GM12801 (cell line): ENCODE results near the gene LCN12.

Source experiments
- TF ChIP-seq, protein P1 (sequence below): IDR thresholded peaks from one replicate; pipeline ENCODE4 v1.5.1; 2011; ENCODE audit warnings: control low read depth; ENCODE audit not compliant: insufficient read length; ENCODE audit errors: extremely low read depth

Gene LCN12

DNA sequence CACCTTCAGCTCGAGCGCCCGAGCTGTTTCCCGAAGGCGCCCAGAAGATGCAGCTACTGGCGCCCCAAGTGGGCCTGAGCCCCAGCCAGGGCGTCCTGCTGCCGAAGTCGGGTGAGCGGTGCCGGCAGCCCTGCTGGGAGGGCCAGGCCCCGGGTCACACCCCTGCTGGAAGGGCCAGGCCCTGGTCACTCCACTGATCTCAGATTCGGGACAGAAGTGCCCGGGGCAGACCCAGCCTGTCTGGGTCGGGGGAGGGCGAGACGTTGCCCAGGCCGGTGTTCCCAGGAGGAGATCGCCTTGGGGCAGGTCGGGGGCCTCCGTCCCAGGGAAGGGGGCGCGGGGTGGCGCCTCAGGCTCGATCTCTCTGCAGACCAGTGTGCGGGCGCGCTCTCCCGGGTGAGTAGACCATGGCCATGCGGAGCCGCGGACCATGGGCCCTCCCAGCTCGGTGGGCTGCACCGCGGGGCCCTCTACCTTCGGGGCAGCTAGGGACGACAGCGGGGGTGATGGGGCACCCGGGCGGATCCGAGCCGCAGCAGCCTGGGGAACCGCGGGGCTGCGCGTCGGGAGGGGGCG, 33.0 kb downstream of the LCN12 start:
- TF ChIP-seq, protein P1, sequence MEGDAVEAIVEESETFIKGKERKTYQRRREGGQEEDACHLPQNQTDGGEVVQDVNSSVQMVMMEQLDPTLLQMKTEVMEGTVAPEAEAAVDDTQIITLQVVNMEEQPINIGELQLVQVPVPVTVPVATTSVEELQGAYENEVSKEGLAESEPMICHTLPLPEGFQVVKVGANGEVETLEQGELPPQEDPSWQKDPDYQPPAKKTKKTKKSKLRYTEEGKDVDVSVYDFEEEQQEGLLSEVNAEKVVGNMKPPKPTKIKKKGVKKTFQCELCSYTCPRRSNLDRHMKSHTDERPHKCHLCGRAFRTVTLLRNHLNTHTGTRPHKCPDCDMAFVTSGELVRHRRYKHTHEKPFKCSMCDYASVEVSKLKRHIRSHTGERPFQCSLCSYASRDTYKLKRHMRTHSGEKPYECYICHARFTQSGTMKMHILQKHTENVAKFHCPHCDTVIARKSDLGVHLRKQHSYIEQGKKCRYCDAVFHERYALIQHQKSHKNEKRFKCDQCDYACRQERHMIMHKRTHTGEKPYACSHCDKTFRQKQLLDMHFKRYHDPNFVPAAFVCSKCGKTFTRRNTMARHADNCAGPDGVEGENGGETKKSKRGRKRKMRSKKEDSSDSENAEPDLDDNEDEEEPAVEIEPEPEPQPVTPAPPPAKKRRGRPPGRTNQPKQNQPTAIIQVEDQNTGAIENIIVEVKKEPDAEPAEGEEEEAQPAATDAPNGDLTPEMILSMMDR = no peak

DNA sequence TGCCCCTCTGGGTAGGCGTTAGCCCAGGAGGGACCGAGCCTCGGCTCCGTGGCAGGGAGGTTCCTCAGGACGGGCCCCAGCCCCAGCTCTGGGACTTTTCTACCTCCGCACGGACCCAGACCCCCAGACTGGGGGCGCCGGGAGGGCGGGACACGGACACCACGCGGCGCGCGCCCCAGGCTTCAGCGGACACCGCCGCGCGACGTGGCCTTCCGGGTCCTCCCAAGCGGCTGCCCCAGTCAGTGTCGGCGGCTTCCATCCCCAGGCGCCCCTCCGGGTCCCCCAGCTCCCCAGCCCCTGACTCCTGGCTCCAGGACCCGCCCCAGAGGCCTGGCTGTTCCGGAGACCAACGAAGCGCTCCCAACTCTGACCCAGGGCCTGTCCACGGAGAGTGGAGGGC, 33.8 kb downstream of the LCN12 start:
- TF ChIP-seq, protein P1 = no peak

- TF ChIP-seq, protein P1 = no peak
Observed at GRCh38 chr9:136988872-136989271, 36.8 kb downstream of the LCN12 start.

- TF ChIP-seq, protein P1 = no peak
Observed at GRCh38 chr9:136990242-136990911, 38.3 kb downstream of the LCN12 start.

DNA sequence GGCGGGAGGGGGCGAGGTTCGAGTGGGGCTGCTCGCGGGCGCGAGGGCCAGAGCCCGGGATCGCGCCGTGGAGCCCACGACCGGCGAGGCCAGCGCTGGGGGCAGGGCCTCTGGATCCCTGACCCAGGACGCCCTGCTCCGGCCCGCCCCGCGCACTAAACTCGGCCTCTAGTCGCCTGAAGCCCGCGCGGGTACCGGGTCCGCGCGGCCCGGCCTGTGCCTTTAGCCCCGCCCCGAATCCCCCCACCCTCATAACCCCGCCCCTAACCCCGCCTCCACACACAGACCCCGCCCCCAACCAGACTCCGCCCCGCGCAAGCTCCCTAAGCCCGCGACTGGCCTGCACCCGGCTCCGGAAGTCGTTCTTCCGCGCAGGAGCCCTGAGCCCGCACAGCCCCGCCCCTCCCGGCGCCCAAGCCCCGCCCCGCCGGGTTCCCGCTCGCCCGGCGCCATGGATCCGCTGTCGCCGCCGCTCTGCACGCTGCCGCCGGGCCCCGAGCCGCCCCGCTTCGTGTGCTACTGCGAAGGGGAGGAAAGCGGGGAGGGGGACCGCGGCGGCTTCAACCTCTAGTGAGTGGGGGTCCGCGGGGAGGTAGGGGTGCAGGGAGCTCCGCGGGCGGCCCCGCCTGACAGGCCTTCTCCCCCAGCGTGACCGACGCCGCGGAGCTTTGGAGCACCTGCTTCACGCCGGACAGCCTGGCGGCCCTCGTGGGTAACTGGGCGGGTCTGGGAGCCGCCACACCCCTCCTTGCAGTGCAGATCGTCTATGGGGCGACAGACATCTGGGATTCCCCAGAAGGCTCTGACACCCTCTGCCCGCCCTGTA, 40.1 kb downstream of the LCN12 start, which contains the start of gene PAXX:
Gene PAXX, plus strand, starts transcription at position 430 of the 826 bp plus-strand sequence. Its CDS starts 22 bp downstream, at position 452.
- TF ChIP-seq, protein P1 = no peak

DNA sequence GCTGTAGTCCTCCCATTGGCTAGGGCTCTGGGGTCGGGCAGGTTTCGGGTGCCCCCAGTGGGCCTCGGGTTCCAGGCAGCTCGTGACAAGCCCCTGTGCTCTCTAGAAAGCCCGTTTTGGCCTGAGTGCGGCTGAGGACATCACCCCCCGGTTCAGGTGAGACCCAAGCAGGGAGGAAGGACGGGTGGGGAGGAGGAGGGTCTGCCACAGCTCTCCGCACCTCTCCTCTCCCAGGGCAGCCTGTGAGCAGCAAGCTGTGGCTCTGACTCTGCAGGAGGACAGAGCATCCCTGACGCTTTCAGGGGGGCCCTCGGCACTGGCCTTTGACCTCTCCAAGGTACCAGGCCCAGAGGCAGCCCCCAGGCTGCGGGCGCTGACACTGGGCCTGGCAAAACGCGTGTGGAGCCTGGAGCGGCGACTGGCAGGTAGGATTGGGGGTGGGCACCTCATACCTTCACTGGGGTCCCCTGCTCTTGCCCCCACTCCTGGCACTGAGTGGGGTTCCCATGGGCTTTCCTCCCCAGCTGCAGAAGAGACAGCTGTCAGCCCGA, 40.8 kb downstream of the LCN12 start:
- TF ChIP-seq, protein P1 = no peak
